Skeletal muscle satellite cell (primary cell): ENCODE measurements around the gene CARD19.

ENCODE experiments used
- H3K27me3 ChIP-seq: 2 replicates; pipeline ENCODE4 v1.7.0; 2013; ENCODE audit warnings: low read length; ENCODE audit not compliant: control insufficient read depth, insufficient read depth
- H3K36me3 ChIP-seq: 2 replicates; pipeline ENCODE4 v1.7.0; 2013; ENCODE audit warnings: mild to moderate bottlenecking, control low read depth, low read length; ENCODE audit not compliant: insufficient read depth
- H3K4me1 ChIP-seq: 2 replicates; pipeline ENCODE4 v1.7.0; 2013; ENCODE audit warnings: low read length; ENCODE audit not compliant: control insufficient read depth, insufficient read depth
- H3K4me2 ChIP-seq: 2 replicates; pipeline ENCODE4 v1.7.0; 2013; ENCODE audit warnings: mild to moderate bottlenecking, low read length
- H3K4me3 ChIP-seq: 2 replicates; pipeline ENCODE4 v1.7.0; 2013; ENCODE audit warnings: low read length
- H3K9ac ChIP-seq: 2 replicates; pipeline ENCODE4 v1.7.0; 2013; ENCODE audit warnings: mild to moderate bottlenecking, low read depth, low read length, moderate library complexity
- H3K9me3 ChIP-seq: replicated peaks from 2 replicates; pipeline ENCODE4 v1.7.0; 2013; ENCODE audit warnings: mild to moderate bottlenecking, control low read depth, low read length

Gene CARD19

DNA sequence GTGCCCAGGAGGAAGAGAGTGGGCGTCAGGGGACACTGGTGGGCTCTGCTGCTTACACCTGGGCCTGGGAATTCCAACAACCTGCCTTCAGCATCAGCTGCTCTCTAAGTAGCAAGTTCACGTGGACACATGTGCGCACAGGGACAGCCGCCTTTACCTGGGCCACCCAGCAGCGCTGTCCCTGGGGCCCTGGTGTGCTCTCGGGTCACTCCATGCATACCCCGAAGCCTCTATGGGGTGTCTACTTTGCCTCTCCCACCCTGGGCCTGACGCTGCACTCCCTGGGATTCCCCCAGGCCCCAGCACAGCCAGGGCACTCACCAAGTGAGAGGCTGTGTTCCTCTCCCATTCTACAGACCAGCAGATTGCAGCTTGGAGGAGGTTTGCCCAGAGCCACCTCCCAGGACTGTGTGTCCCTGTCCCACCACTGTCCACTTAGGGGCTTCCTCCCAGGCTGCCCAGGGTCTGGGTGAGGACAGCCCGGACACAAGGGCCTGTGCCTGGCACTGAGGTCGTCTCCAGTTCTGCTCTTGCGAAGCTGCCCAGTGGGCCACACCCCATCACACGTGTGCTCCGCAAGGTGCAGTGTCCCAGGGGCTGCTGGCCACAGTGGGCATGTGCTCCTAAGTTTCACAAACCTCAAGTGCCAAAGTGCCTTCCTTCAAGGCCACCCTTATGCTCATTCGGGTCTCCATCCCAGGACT, 32.1 kb downstream of the CARD19 start:
- H3K9me3 ChIP-seq: no peaks in the 10 kb centered on the region
- no peak overlapping the region for H3K9ac ChIP-seq
- peaks cover 7% of the 10 kb centered on the region for H3K36me3 ChIP-seq
- no peak overlapping the region for H3K4me2 ChIP-seq
- no peak overlapping the region for H3K4me3 ChIP-seq
- peaks cover 41% of the 10 kb centered on the region for H3K4me1 ChIP-seq
- H3K27me3 ChIP-seq: no peaks in the 10 kb centered on the region

DNA sequence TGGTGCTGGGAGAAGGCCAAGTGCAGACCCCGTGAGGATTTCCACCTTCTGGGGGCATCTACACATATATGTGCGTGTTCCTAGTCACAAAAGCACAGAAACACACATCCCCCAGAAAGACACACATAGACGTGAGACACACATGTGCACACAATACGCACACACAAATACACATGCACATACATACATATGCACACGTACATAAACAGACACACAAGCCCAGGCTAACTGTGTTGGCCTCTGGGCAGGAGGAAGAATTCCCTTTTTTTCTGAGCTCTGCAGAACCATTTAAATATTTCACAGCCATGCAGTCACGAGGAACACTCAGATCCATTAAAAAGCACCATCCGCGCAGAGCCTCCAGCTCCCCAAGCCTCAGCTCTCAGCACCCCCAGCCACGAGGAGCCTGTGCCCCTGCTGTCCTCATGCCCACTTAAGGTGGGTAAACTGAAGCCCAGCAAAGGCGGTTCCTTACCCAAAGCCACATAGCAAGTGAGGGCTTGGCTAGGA, 32.8 kb downstream of the CARD19 start:
- H3K9me3 ChIP-seq: no peaks in the 10 kb centered on the region
- no peak overlapping the region for H3K9ac ChIP-seq
- no peaks in the 10 kb centered on the region for H3K27me3 ChIP-seq
- peaks cover 44% of the 10 kb centered on the region for H3K4me1 ChIP-seq
- H3K4me3 ChIP-seq: no peak overlapping the region
- H3K36me3 ChIP-seq: peaks cover 5% of the 10 kb centered on the region
- no peak overlapping the region for H3K4me2 ChIP-seq

DNA sequence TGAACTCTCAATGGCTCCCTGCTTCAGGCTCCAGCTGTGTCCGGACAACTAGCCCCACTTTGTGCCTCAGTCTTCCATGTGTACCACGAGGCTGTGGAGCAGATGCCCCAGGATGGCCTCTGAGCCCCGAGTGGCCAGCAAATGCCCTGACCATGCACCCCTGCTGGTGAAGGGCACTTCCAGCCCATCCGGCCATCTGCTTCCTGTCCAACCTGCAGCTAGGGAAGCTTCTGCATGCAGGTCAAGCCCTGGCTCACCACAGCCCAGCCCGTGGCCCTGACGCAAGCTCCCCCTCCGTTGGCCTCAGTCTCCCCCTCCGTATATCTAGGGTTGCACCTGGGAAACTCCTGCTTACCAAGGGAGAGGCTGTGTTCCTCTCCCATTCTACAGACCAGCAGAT, 33.3 kb downstream of the CARD19 start:
- H3K4me3 ChIP-seq: no peak overlapping the region
- H3K4me2 ChIP-seq: no peak overlapping the region
- peaks cover 2% of the 10 kb centered on the region for H3K36me3 ChIP-seq
- H3K9ac ChIP-seq: no peak overlapping the region
- peaks cover 45% of the 10 kb centered on the region for H3K4me1 ChIP-seq
- H3K9me3 ChIP-seq: no peaks in the 10 kb centered on the region
- H3K27me3 ChIP-seq: no peaks in the 10 kb centered on the region

DNA sequence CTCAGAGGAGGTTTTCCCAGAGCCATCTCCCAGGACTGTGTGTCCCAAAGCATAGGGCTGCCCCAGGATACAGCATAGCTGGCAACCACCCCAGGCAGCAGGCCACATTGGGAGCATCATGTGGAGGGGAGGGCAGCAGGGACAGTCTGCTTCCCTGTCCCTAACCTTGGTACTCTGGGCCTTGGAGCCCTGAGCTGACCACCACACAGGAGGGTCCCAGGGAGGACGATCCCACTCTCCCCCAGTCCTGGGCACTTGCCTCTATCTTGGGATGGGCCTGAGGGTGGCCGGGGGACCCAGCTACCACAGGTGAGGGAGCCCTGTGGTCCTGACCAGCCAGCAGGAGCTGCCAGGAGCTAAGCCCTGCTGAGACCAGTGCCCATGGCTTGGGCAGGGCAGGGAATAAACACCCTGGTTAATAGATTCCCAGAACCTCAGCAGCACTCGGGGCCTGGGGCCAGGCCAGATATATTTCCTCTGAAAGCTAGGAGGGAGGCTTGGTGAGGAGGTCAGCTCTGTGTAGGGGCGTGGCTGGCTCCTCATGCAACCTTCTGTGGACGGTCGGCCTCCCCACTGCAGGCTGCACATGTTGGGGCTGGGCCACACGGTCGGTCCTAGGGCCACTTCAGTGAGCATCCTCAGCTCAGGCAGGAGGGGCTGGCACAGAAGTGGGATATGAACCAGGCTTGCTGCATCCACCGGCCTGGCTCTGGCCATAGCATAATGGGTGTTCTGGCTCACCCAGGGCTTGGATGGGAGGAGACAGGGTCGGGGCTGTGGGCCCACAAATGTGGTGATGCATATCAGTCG, 33.9 kb downstream of the CARD19 start:
- H3K27me3 ChIP-seq: no peaks in the 10 kb centered on the region
- H3K4me3 ChIP-seq: no peak overlapping the region
- H3K4me2 ChIP-seq: no peak overlapping the region
- H3K4me1 ChIP-seq: peaks cover 51% of the 10 kb centered on the region
- H3K36me3 ChIP-seq: peaks cover 2% of the 10 kb centered on the region
- H3K9ac ChIP-seq: no peak overlapping the region
- H3K9me3 ChIP-seq: no peaks in the 10 kb centered on the region

DNA sequence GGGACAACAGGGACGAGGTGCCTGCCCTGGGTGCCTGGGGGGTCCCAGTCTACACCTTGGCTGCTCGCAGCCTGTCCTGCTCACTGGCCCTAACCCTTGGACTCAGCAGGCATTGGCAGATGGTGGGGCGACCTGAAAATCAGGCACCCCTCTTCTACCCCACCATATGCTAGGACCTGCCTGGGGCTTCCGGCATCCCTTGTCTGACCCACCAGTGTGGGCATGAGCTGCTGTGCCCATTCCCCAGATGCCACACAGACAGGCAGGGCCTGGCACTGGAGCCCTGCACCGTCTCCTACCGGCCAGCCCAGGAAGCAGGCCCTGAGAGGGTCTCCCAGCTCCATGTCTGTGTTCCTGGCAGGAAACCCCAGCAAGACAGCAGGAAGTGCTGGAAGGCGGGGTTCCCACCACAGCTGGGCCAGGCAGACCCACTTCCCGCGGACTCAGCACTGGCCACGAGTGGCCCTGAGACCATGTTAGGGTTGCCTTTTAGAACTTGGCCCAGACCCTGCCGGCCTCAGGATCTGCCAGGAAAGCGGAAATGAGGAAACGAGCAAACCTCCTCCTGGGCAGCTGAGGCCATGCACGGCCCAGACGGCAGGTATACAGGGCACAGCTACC, 35.0 kb downstream of the CARD19 start:
- no peaks in the 10 kb centered on the region for H3K9me3 ChIP-seq
- peak overlapping the region; percentile 4 for H3K4me2 ChIP-seq
- H3K9ac ChIP-seq: no peak overlapping the region
- H3K4me3 ChIP-seq: no peak overlapping the region
- no peaks in the 10 kb centered on the region for H3K27me3 ChIP-seq
- H3K4me1 ChIP-seq: peaks cover 56% of the 10 kb centered on the region
- H3K36me3 ChIP-seq: no peaks in the 10 kb centered on the region

DNA sequence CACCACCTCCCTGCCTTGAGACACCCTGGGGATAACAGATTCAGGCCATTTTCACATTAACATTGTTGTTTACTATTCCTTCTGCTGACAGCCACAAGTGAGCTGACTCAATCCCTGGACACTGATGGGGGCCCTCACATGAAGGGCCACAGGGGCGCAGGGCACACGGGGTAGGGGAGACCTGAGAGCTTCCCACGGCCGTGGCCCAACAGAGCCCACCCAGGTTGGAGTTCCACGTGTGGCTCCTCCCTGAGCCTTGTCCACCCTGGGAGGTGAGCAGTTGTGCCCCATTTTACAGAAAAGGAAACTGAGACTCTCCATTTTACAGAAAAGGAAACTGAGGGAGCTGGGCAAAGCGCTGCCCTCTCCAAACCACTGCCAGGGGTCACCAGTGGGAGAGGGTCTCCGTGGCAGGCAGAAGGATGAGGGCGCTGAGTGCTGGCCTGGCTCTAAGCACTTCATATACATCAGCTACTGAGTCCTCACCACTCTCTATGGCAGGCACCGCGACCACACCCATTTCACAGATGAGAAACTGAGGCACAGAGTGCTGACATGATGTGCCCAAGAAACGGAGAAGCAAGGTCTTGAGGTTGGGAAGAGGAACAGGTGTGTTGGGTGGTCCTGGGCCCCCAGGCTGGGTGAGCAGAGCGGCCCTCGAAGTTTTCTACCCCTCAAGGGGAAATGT, 35.7 kb downstream of the CARD19 start:
- Histone ChIP-seq H3K36me3 (no peaks in the 10 kb centered on the region), H3K4me3 (no peak overlapping the region), H3K27me3 (no peaks in the 10 kb centered on the region), H3K4me1 (peaks cover 52% of the 10 kb centered on the region), H3K9ac (no peak overlapping the region), H3K9me3 (no peaks in the 10 kb centered on the region), H3K4me2 (peak overlapping the region; percentile 89)

DNA sequence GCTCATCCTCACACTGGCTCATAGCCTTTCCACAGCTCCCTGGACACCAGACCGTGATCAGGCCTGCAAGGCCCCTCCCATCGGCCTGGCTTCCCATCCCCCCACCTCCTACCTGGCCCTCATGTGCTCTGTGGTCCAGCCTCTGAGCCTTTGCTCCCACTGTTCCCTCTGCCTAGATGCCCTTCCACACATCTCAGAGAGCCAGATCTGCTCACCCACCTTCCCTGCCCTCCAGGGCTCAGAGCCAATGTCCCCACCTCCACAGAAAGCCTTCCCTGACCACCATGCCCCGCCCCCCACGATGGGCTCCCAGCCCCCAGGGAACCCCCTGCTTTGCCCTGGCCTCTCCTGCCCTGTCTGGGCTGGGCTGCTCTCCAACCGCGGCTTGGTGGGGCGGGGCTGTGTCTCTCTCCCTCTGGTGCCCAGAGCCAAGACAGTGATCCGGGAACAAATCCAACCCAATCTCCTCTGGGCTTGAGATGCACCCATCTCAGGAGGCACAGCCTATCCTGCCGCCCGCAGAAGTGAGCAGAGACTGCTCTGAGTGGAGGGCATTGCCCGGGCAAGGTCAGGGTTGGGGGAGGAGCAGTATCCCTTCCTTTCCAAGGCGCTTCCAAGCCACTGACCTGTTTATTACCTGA, 36.4 kb downstream of the CARD19 start:
- peak overlapping the region; percentile 92 for H3K4me3 ChIP-seq
- peak overlapping the region; percentile 87 for H3K9ac ChIP-seq
- H3K9me3 ChIP-seq: no peaks in the 10 kb centered on the region
- no peaks in the 10 kb centered on the region for H3K36me3 ChIP-seq
- H3K27me3 ChIP-seq: no peaks in the 10 kb centered on the region
- peaks cover 45% of the 10 kb centered on the region for H3K4me1 ChIP-seq
- peak overlapping the region; percentile 89 for H3K4me2 ChIP-seq

GRCh38 chr9:93132946-93133680, 37.1 kb downstream of the CARD19 start:
- no peaks in the 10 kb centered on the region for H3K9me3 ChIP-seq
- H3K4me3 ChIP-seq: peak overlapping the region; percentile 92
- no peaks in the 10 kb centered on the region for H3K27me3 ChIP-seq
- peaks cover 42% of the 10 kb centered on the region for H3K4me1 ChIP-seq
- H3K9ac ChIP-seq: peak overlapping the region; percentile 87
- peak overlapping the region; percentile 89 for H3K4me2 ChIP-seq
- H3K36me3 ChIP-seq: no peaks in the 10 kb centered on the region

GRCh38 chr9:93133681-93134014, 37.6 kb downstream of the CARD19 start:
- Histone ChIP-seq H3K9ac (peak overlapping the region; percentile 87), H3K36me3 (no peaks in the 10 kb centered on the region), H3K4me3 (peak overlapping the region; percentile 92), H3K4me2 (peak overlapping the region; percentile 89), H3K9me3 (peaks cover 4% of the 10 kb centered on the region), H3K4me1 (peaks cover 42% of the 10 kb centered on the region), H3K27me3 (no peaks in the 10 kb centered on the region)

- Histone ChIP-seq H3K9me3 (peaks cover 4% of the 10 kb centered on the region), H3K4me1 (peaks cover 42% of the 10 kb centered on the region), H3K4me2 (peak within 1 kb of the TSS; percentile 89), H3K36me3 (no peaks in the 10 kb centered on the region), H3K4me3 (peak within 1 kb of the TSS; percentile 92), H3K9ac (peak within 1 kb of the TSS; percentile 87), H3K27me3 (no peaks in the 10 kb centered on the region)
Measured at GRCh38 chr9:93134015-93134739, 38.2 kb downstream of the CARD19 start, which contains the start of gene NINJ1. NINJ1 (minus strand) TSS chr9:93134251; CDS start chr9:93134217, 34 bp downstream.
